ENCODE results near the gene C1orf198.

GRCh38 chr1:230822092-230822581, 46.2 kb downstream of the C1orf198 start:
- TF ChIP-seq, protein P1, sequence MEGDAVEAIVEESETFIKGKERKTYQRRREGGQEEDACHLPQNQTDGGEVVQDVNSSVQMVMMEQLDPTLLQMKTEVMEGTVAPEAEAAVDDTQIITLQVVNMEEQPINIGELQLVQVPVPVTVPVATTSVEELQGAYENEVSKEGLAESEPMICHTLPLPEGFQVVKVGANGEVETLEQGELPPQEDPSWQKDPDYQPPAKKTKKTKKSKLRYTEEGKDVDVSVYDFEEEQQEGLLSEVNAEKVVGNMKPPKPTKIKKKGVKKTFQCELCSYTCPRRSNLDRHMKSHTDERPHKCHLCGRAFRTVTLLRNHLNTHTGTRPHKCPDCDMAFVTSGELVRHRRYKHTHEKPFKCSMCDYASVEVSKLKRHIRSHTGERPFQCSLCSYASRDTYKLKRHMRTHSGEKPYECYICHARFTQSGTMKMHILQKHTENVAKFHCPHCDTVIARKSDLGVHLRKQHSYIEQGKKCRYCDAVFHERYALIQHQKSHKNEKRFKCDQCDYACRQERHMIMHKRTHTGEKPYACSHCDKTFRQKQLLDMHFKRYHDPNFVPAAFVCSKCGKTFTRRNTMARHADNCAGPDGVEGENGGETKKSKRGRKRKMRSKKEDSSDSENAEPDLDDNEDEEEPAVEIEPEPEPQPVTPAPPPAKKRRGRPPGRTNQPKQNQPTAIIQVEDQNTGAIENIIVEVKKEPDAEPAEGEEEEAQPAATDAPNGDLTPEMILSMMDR (IDR thresholded peaks at IDR 0.05) = no peak
- no peak for TF ChIP-seq POLR2A (IDR thresholded peaks at IDR 0.05)
